Measurements from ENCODE around the gene GGT5.
"Not testable (repeated sequence)": the region's sequence is repeated elsewhere in the genome, so short reads cannot be mapped to it uniquely, and the experiment has no call there.

The GGT5 gene

DNA sequence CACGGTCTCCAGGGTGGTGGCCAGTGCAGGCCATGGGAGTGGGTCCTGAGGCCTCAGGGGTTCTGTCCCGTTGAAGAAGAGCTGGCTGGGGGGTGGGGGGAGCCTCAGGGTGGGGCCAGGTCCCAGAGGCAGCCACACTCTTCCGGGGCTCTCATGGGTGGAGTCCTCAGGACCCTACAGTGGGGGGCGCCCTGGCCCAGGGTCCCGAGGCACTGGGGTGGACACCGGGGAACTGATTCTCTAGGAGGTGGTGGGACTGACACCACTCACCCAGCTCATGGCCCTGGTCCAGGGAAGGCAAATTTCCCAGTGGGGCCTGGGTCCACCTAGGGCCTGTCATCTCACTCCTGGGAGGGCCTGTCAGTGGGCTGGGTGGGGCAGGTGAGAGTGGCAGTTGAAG is 12.8 kb downstream of the GGT5 start:
- no peak for DNase-seq (ENCODE audit: low read depth, low spot score)

DNA sequence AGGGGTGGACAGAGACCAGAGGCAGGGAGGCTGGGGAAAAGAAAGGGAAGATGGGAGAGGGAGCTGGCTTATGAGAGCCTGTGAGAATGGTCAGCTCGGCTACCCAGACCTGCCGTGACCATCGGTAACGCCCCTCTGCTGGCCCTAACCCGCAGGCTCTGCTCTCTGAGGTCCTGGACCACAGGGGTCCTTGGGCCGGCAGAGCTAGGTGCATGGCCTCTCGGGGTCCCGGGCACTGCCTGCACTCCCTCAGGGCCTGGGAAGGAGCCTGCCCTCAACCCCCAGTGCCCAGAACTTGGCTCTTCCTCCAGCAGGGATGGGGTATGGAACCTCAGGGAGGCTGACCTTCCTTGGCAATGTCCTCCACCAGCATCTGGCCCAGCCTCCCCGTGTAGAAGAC is 13.2 kb downstream of the GGT5 start:
- no peak for DNase-seq (ENCODE audit: low read depth, low spot score)

DNA sequence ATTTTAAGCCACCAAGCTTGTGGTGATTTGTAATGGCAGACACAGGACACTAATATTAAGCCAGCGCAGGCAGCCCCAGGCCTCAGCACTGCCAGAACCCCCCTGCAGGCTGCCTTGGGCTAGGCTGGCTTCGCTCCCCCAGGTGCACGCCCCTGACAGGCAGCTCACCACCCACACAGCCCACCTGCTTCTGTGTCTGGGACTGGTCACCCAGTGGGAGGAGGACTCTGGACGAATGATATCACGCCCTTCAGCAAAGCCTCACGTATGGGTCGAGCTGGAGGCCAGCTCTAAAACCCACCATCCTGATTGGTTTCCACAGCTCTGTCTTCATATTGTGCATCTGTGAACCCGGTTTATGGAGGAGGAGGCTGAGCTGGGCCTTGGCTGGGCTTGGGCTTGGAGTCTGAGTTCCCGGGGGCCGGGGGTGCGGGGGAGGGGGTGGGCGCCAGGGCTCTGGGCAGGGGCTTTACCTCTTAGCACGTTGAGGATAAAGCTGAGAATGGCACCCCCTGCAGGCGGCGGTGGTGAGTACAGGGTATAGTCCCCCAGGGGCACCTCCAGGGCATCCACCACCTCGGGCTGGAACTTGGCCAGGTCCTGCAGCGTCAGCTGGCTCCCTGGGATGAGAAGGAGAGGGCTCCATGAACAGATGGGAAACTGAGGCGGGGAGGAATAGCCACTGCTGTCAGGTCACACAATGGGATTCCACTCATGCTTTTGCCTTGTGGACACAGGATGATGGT is 13.8 kb downstream of the GGT5 start:
- DNase-seq (ENCODE audit: low read depth, low spot score): no peak

DNA sequence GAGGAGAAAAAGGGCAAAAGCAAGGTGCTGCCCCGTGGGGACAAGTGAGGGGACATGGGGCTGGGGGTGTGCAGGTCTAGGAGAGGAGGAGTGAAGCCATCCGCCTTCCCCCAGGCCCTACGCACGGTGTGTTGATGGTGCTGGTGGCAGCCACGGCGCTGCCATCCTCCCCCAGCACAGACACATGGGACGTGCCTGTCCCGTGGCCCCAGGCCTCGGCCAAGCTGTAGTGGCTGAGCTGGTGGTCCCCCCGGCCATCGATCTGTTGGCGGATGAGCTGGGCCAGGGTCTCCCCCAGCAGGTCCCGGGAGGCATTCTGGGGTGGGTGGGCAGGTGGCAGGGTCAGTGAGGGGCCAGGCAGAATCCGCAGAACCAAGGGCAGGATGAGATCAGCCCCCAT is 18.9 kb downstream of the GGT5 start:
- DNase-seq (ENCODE audit: low read depth, low spot score): no peak

DNA sequence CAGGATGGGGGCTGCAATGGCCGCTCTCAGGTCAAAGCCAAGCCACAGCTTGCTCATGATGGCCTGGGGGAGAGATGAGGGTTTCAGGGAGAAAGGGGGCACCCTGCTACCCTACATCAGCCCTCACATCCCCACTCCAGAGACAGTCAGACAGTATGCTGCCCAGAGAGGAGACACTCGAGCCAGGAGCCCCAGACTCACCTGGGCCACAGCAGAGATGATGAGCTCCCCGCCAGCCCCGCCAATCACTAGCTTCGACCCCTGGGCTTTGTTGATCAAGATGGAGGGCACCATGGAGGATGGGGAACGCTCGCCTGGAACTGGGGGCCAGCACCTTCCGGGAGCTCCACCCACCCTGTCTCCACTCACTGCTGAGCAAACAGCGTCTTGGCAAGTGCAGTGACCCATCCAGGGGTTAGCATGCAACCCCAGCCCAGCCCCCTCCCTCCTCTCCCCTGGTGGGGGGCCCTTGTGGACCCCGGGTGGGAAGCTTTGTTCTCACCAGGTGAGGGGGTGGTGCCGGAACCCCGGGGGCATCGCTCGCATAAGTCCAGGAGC is 19.8 kb downstream of the GGT5 start:
- no peak for DNase-seq (ENCODE audit: low read depth, low spot score)

DNA sequence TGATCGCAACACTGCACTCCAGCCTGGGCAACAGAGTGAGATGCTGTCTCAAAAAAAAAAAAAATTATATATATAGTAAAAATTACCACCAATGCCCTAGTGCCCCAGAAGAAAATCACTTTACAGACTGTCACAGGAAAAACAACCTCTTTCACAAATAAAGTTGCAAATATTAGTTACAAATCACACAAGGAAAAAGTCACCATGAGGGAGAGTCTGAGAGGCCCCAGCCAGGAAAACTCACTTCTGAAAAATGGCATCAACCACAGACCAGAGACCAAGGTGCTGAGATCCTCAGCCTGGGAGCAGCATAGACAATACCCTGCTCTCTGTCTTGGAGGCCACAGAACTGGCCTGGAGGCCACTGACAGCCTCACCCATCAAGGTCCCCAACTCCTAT is 20.4 kb downstream of the GGT5 start:
- DNase-seq (ENCODE audit: low read depth, low spot score): no peak

DNA sequence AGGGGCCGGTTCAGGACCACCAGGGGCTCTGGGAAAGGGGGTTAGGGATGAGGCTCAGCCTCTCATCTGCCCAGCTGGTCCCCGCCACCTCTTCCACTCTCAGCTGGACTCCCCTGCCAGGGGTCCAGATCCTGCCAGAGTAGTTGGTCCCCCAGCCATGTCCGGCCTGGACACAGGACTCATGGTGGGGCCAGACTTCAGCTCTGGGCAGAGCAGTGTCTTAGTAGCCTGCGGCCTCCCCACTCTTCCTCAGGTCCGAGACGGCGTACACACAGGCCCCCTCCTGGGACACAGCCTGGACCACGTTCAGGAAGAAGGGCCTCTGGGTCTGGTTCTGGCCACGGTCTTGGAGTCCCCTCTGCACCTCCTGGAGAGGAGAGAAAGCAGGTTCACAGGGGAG is 25.1 kb downstream of the GGT5 start:
- DNase-seq (ENCODE audit: low read depth, low spot score): no peak

DNA sequence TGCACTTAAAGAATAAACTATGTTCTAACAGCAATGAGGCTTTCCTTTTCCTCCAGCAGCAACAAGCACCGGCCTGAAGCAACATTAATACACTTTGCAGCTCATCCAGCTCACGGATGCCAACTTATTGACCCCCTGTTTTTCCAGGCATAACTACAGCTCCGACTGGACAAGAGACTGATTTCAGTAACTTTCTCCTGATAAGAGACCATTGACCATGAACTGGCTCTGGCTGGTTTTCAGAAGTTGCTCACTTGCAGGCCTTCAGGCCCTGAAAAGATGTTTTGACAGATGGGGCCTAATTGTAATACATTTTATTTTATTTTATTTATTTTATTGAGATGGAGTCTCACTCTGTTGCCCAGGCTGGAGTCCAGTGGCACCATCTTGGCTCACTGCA is 27.5 kb downstream of the GGT5 start:
- no peak for DNase-seq (ENCODE audit: low read depth, low spot score)

DNA sequence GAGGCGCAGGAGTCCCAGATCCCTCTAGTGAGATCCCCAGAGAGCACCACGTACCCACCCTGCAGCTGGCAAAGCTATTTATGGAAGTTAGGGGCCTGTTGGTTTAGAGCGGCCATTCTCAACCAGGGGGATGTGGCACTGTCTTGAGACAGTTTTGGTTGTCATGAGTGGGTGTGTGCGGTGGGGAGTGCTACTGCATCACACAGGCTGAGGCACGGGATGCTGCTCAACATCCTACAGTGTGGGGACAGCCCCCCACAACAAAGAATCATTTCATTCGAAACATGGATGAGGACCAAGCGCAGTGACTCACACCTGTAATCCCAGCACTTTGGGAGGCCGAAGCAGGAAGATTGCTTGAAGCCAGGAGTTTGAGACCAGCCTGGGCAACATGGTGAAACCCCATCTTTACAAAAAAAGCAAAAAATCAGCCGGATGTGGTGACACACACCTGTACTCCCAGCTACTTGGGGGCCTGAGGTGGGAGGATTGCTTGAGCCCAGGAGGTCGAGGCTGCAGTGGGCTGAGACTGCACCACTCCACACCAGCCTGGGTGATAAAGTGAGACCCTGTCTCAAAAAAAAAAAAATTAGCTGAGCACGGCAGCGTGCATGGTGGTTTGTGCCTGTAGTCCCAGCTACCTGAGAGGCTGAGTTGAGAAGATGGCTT is 28.2 kb downstream of the GGT5 start:
- no peak for DNase-seq (ENCODE audit: low read depth, low spot score)

DNA sequence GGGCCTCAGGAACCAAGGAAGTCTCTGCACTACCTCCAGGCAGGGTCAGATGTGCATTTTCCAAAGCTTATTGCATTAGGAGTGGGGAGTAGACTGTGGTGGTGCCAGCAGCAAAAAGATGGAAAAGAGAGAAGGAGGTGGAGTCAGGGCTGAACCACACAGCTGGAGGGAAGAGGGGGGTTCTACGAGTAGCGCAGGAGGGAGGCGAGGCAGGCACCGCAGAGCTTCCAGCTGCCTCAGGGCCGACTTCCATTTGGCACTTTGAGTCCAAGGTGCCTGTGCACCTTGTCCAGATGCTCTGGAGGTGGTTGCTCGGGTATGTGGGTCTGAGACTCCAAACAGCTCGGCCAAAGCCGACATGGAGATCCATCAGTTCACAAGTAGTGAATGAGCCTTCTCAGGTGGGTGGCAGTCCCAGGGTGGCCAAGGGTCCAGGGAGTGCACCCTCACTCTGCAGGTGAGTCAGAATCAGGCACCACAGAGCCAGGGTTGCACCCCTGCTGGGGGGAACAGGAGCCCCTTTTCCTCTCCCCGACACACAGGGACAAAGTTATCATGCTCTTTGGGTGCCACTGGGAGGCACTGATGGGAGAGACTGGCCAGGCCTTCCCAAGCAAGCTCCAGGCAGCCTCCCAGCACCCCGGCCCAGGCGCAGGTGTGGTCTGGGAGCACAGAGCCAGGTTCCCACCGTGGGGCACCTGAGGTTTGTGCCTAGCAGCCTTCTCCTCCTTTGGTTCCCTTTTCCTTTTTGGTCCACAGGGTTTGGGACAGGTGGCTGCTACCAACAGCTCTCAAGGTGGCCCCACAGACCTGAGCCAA is 30.2 kb downstream of the GGT5 start:
- DNase-seq (ENCODE audit: low read depth, low spot score): no peak

DNA sequence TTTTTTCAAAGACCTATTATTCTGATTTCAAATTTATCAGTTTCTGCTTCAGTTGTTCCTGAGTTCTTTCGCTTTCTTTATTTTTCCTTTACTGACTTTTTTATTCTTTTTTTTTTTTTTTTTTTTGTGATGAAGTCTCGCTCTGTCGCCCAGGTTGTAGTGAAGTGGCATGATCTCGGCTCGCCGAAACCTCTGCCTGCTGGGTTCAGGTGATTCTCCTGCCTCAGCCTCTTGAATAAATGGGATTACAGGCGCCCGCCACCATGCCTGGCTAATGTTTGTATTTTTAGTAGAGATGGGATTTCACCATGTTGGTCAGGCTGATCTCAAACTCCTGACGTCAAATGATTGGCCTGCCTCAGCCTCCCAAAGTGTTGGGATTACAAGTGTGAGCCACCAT is 31.8 kb downstream of the GGT5 start:
- DNase-seq (ENCODE audit: low read depth, low spot score): not testable (repeated sequence)

DNA sequence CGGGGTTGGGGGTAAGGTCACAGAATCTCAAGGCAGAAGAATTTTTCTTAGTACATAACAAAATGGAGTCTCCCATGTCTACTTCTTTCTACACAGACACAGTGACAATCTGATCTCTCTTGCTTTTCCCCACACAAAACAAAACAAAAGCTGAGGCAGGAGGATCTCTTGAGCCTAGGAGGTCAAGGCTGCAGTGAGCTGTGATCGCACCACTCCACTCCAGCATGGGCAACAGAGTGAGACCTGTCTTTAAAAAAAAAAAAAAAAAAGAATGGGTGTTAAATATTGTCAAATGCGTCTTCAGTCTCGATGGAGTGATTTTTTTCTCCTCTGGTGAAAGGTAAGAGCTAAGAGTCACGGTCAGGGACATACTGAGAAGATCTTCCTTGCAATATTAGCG is 33.2 kb downstream of the GGT5 start:
- DNase-seq (ENCODE audit: low read depth, low spot score): not testable (repeated sequence)

DNA sequence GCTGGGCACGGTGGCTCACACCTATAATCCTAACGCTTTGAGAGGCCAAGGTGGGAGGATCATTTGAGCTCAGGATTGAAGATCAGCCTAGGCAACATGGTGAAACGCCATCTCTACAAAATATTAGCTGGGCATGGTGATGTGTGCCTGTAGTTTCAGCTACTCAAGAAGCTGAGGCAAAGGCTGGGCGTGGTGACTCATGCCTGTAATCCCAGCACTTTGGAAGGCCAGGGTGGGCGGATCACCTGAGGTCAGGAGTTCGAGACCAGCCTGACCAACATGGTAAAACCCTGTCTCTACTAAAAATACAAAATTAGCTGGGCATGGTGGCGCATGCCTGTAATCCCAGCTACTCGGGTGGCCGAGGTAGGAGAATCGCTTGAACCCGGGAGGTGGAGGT is 34.5 kb downstream of the GGT5 start:
- not testable (repeated sequence) for DNase-seq (ENCODE audit: low read depth, low spot score)

DNA sequence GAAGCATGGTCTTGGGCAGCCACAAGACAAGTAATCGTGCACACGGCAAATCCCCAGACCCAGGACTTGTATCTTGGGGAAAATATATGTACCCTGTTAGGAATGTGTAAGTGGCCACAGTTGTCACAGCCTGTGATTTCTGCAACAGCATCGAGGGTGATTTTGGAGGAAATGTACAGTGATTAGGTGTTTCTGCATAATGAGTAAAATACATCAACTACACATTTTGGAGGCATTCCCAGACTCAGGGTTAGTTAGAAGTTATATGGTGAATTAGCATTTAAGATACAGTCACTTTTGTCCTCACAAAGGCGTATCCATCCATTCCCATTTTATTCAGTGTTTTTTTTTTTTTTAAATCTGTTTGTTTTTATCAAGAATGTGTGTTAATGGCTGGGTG is 35.2 kb downstream of the GGT5 start:
- no peak for DNase-seq (ENCODE audit: low read depth, low spot score)

DNA sequence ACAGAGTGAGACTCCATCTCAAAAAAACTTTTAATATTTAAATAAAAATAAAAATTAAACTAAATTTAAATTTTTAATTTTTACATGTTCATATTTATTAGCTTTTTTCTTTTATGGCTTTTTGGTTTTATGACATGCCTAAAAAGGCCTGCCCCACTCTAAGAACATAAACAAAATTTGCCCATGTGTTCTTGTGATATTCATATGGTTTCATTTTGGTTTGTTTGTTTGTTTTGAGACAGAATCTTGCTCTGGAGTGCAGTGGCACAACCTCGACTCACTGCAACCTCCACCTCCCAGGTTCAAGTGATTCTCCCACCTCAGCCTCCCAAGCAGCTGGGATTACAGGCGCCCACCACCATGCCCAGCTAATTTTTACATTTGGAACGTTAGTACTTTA is 35.9 kb downstream of the GGT5 start:
- no peak for DNase-seq (ENCODE audit: low read depth, low spot score)

DNA sequence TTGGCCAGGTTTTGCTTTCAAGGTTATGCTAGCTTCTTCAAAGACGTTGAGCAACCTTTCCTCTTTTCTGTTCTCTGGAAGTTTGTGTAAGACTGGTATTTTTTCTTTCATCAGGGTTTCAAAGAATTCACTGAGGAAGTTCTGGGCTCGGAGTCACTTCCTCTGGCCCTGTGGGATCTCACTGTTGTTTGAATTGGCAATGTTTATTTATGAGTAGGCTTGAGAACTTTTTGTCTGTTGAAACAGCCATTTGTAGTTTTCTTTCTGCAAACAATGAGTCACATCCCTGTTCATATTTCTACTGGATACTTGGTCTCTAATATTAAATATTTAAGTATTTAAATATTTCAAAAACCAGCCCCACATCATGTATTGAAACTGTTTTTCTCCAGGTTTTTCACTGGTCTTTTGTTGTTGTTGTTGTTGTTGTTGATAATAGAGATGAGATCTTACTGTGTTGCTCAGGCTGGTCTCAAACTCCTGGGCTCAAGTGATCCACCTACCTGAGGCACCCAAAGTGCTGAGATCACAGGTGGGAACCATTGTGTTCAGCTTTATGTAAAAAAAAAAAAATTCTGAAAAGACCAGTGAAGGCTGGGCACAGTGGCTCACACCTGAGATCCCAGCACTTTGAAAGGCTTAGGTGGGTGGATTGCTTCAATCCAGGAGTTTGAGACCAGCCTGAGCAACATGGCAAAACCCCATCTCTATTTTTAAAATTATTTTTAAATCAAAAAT is 36.7 kb downstream of the GGT5 start:
- DNase-seq (ENCODE audit: low read depth, low spot score): no peak

DNA sequence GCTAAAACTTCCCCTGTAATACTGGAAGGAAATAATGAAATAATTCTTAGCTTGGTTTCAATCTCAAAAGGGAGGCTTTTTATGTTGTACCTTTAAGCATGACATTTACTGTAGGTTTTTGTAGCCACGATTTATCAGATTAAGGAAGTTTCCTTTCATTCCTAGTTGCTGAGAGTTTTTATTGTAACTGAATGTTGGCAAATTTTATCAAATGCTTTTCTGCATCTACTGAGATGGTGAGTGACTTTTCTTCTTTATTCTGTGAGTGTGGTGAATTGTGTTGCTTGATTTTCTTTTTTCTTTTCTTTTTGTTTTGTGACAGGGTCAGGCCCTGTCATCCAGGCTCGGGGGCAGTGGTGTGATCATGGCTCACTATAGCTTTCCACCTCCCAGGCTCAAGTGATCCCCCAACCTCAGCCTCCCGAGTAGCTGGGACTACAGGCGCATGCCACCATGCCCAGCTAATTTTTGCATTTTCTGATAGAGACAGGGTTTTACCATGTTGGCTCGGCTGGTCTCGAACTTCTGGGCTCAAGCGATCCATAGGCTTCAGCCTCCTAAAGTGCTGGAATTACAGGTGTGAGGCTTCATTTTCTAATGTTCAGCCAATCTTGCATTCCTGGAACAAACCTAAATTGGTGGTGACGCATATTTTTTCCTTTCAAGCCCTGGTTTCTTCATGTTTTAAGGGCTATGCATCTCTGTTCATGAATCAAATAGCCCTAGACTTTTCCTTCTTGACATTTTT is 37.4 kb downstream of the GGT5 start:
- no peak for DNase-seq (ENCODE audit: low read depth, low spot score)

DNA sequence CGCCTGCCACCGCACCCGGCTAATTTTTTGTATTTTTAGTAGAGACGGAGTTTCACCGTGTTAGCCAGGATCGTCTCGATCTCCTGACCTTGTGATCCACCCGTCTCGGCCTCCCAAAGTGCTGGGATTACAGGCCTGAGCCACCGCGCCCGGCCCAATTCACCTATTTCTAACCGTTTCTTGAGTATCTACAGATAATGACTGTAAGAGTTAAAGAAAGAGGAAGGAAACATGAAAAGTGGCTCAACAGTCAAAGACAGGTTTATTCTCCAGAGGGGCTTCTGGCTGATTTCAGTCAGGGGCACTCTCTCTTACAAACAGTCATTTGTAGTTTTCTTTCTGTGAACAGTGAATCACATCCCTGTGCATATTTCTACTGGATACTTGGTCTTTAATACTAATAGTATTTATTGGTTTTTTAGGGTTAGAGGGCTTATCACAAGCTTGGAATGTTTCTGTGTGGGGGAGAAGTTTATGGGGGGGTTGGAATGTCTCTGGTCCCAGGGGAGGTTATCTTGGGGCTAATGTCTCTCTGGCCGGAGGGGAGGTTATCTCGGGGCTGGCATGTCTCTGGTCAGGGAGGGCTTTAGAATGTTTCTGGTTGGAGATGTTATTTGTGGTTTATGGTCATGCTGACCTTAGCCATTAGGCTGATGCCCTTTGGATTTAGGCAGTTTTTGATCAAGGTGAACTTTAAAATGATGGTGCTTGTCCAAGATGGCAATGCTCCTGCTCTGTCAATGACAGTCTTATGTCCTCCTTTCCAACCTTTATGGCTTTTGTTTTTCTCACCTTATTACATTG is 38.2 kb downstream of the GGT5 start:
- DNase-seq (ENCODE audit: low read depth, low spot score): not testable (repeated sequence)

DNA sequence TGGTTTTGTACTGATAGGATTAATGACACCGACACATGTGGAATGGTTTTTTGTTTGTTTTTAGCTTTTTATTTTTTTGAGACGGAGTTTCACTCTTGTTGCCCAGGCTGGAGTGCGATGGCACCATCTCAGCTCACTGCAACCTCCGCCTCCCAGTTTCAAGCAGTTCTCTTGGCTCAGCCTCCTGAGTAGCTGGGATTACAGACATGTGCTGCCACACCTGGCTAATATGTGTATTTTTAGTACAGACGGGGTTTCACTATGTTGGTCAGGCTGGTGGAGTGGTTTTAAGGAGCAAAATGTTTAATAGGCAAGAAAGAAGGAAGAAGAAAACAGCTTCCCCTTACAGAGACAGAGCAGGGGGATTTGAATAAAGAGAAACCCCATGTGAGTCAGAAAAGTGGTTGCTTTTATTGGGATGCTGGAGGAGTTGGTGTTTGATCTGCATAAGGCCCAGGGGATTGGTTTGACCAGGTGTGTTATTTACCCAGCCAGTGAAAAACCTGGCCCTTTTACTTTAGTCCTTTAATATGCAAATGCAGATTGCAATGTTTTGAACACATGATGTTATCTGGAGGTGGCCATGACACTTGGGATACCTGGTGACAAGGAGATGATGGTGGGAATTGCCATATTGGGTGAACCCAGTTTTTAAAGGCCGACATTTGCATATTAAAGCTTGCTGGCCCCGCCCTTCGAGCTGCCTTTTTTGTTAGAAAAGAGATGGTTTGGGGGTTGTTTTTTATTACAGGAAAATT is 39.3 kb downstream of the GGT5 start:
- no peak for DNase-seq (ENCODE audit: low read depth, low spot score)
